ENCODE measurements around the gene TMEM132C. TPM values are rescaled to one million over a fixed set of nuclear protein-coding genes. Genes with fewer than 3 reads are reported as not detected.

The TMEM132C gene
- total RNA-seq, 2 donors from 2014 or later = not detected

DNA sequence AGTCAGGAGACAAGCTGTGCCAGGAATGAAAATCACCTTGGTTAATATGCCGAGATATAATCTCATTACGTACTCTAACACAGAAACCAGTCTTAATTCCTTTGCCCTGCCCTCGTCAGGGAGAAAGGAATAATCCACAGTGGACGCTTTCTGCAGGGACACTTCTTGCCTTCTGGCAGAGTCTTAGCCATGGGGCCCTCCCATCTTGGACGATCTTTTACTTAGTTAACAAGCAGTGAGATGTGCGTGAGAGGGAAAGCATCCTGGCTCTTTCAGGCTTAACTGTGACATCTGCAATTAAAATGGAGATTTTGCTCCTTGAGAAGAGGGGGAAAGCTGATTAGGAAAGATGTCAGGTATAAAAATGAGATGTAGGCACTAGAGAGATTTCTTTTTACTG is 246.4 kb downstream of the TMEM132C start:
- H3K27ac Mint-ChIP-seq = no peak overlapping the region
- H3K9me3 ChIP-seq (ENCODE audit: control insufficient read depth, low read length, poor library complexity, severe bottlenecking) = no peaks in the 10 kb centered on the region
- H3K4me3 Mint-ChIP-seq = no peak overlapping the region
- H3K27me3 Mint-ChIP-seq = no peaks in the 10 kb centered on the region
- no peaks in the 10 kb centered on the region for H3K36me3 Mint-ChIP-seq (ENCODE audit: low read depth)
- ATAC-seq (no peak), DNase-seq (no peak)
- no peaks in the 10 kb centered on the region for H3K4me1 Mint-ChIP-seq

DNA sequence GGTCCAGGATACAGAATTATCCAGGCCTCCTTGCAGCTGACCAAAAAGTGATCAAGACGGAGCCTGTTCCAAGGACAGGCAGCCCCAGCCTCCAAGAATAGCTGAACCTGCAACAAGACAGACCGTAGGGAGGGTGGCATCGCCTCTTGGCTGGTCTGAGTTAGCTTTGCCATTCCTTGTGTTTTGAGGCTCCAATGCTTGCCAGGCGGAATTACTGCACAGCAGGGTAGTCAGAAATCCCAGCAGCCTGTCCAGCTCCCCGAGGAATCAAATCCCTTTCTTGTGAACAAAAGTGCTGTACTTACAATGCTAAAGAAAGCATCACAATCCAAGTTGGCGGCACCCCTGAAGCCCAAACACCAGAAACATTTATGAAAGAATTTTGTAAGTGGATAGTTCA is 246.9 kb downstream of the TMEM132C start:
- Mint-ChIP-seq H3K27ac (no peak overlapping the region), H3K4me1 (no peaks in the 10 kb centered on the region), H3K27me3 (no peaks in the 10 kb centered on the region), H3K36me3 (ENCODE audit: low read depth) (no peaks in the 10 kb centered on the region), H3K4me3 (no peak overlapping the region)
- no peaks in the 10 kb centered on the region for H3K9me3 ChIP-seq (ENCODE audit: control insufficient read depth, low read length, poor library complexity, severe bottlenecking)
- no peak for DNase-seq
- ATAC-seq = no peak

DNA sequence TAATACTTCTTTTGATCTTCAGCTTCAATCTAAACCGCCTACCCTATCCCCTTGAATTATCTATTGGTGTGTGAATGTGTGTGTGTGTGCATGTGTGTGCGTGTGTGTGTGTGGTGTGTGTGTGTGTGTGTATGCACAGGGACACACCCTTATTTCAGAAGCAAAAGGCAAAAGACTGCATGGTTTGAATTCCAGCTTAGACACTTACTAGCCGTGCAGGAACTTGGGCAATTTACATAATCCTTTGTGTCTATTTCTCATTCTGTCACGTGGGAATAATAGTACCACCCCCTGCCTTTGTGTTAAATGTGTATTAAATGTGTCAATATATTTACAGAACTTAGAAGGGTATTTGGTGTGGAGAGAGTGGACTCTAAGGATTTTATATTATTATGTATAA is 251.7 kb downstream of the TMEM132C start:
- H3K9me3 ChIP-seq (ENCODE audit: control insufficient read depth, low read length, poor library complexity, severe bottlenecking) = no peaks in the 10 kb centered on the region
- Mint-ChIP-seq H3K4me1 (no peaks in the 10 kb centered on the region), H3K4me3 (no peak overlapping the region), H3K27me3 (no peaks in the 10 kb centered on the region), H3K36me3 (ENCODE audit: low read depth) (no peaks in the 10 kb centered on the region), H3K27ac (no peak overlapping the region)
- no peak for DNase-seq
- ATAC-seq = no peak

DNA sequence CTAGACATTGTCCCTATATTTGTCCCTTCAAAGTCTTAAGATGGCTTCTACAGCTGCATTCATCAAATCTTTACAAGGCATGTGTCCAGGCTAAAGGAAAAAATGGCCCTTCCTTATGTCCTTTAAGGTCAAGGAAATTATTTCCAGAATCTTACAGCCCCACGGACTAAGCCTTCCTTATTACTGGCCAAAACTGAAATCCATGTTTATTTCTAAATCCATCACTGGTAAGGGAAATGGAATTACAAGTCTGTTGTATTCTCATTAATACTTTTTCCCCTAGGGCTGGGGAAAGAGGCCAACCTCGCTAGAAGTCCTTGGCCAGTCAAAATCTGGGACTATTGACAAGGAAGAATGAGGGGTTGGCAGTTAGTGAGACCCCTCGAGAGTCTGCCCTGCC is 252.5 kb downstream of the TMEM132C start:
- ATAC-seq = no peak
- Mint-ChIP-seq H3K4me3 (no peak overlapping the region), H3K36me3 (ENCODE audit: low read depth) (no peaks in the 10 kb centered on the region), H3K27ac (no peak overlapping the region), H3K27me3 (no peaks in the 10 kb centered on the region), H3K4me1 (no peaks in the 10 kb centered on the region)
- H3K9me3 ChIP-seq (ENCODE audit: control insufficient read depth, low read length, poor library complexity, severe bottlenecking) = no peaks in the 10 kb centered on the region
- DNase-seq = no peak

DNA sequence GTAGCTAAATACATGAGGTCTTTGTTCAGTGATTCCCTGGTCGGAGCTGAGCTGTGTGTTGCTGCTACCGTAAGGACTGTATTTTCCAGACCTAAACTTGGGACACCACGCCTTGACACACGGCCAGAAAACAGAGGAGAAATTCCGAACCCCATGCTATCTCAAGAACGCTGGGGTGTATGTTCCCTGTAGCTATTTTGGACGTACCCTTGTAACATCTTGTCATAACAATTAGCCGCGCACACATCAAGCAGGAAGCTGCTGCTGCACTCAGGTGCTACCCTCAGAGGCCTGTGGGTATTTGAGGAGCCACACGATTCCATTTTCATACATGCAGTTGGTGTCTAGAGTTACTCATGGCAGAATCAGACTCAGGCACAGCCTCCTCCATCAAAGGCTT is 255.0 kb downstream of the TMEM132C start:
- Mint-ChIP-seq H3K36me3 (ENCODE audit: low read depth) (no peaks in the 10 kb centered on the region), H3K4me1 (no peaks in the 10 kb centered on the region), H3K4me3 (no peak overlapping the region), H3K27me3 (no peaks in the 10 kb centered on the region), H3K27ac (no peak overlapping the region)
- no peaks in the 10 kb centered on the region for H3K9me3 ChIP-seq (ENCODE audit: control insufficient read depth, low read length, poor library complexity, severe bottlenecking)
- DNase-seq (no peak), ATAC-seq (no peak)

DNA sequence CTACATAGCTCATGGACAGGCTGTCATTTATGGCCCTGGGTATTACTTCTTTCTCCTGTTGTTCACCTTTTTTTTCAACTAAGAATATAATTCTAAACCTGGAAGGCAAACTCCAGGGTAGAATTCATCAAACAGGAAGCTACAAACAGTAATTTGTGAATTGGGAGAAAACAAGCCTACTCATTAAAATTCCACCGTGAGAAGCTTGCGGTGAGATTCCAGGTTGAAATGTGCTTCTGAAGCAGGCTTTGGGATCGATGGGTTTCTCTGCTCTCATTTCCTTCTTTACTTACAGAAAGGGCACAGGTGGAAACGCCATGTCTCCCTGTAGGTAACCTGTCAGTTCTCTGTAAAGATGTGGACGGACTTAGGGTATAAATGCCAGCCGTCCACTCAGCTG is 257.5 kb downstream of the TMEM132C start:
- no peak overlapping the region for H3K27ac Mint-ChIP-seq
- no peaks in the 10 kb centered on the region for H3K27me3 Mint-ChIP-seq
- no peaks in the 10 kb centered on the region for H3K9me3 ChIP-seq (ENCODE audit: control insufficient read depth, low read length, poor library complexity, severe bottlenecking)
- DNase-seq (no peak), ATAC-seq (no peak)
- H3K36me3 Mint-ChIP-seq (ENCODE audit: low read depth) = no peaks in the 10 kb centered on the region
- no peaks in the 10 kb centered on the region for H3K4me1 Mint-ChIP-seq
- H3K4me3 Mint-ChIP-seq = no peak overlapping the region

DNA sequence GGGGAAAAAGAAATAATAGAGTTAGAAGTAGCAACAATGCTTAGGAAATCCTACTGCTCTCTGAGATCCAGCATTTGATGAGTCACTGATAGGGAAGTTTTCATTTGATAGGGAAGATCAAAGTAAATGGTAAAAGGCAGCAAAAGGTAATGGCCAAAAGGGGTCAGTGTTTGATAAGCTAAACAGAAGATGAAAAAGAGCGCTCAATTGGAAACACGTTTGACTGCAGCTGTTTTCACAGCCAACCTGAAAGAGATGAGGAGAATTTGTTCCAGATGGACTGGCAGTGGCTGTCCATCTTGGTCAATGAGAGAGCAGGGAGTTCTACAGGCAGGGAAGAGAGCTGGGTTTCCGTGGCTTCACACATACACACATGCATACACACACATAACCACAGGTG is 264.2 kb downstream of the TMEM132C start:
- ATAC-seq = no peak

DNA sequence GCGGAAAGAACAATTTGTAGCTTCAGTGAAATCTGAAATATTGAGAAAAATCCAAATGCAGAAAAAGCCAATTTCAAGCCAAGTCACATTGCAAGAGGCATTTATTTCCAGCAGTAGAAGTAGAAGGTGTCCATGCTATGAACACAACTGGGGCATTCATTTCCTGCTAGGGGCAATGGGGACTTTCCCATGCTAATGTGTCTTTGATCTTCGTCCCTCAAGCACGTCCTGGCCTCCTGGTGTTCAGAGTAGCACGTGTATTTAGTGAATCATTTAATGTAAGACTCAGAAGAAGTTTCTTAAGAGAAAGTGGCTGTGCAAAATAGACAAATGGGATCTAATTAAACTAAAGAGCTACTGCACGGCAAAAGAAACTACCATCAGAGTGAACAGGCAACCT is 267.9 kb downstream of the TMEM132C start:
- H3K9me3 ChIP-seq (ENCODE audit: control insufficient read depth, low read length, poor library complexity, severe bottlenecking) = no peaks in the 10 kb centered on the region
- Mint-ChIP-seq H3K27ac (no peak overlapping the region), H3K4me3 (no peak overlapping the region), H3K4me1 (no peaks in the 10 kb centered on the region), H3K27me3 (no peaks in the 10 kb centered on the region), H3K36me3 (ENCODE audit: low read depth) (no peaks in the 10 kb centered on the region)
- no peak for DNase-seq
- no peak for ATAC-seq

More for the DNA sequence above, 264.2 kb downstream of the TMEM132C start:
- no peaks in the 10 kb centered on the region for H3K9me3 ChIP-seq (ENCODE audit: control insufficient read depth, low read length, poor library complexity, severe bottlenecking)
- Mint-ChIP-seq H3K4me3 (no peak overlapping the region), H3K27ac (no peak overlapping the region), H3K27me3 (no peaks in the 10 kb centered on the region), H3K36me3 (ENCODE audit: low read depth) (no peaks in the 10 kb centered on the region), H3K4me1 (no peaks in the 10 kb centered on the region)
- DNase-seq = no peak

DNA sequence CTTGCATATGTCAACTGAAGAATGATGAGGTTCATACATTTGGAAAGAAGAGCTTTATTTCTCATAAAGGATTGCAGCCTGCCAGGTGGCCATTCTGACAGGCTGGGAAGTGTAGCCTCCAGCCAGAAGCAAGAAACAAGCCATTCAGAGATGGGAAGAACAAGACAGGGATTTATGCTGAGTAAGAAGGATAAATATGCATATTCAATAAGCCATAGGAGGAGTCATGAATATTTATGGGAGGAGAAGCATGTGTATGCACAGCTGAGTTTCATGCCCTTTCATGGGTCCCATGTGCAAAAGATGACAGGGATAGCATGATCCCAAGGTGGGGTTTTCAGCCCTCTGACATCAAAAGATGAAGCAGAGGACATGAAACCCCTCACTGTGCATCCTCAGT is 269.8 kb downstream of the TMEM132C start:
- H3K27me3 Mint-ChIP-seq = no peaks in the 10 kb centered on the region
- H3K4me1 Mint-ChIP-seq = no peaks in the 10 kb centered on the region
- H3K27ac Mint-ChIP-seq = no peak overlapping the region
- no peaks in the 10 kb centered on the region for H3K9me3 ChIP-seq (ENCODE audit: control insufficient read depth, low read length, poor library complexity, severe bottlenecking)
- DNase-seq (no peak), ATAC-seq (no peak)
- H3K4me3 Mint-ChIP-seq = no peak overlapping the region
- no peaks in the 10 kb centered on the region for H3K36me3 Mint-ChIP-seq (ENCODE audit: low read depth)

DNA sequence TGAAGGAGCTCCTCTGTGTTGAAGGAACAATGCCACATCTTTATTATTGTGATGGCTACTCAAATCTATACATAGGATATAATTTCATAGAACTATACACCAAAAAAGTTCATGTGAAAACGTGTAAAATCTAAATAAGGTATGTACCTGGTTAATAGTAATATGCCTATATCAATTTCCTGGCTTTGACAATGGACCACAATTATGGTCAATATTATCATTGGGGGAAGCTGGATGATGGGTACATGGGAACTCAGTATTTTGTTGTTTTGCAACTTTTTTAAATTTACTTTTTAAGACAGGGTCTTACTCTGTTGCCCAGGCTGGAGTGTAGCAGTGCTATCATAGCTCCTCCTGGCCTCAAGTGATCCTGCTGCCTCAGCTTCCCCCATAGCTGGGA is 270.7 kb downstream of the TMEM132C start:
- Mint-ChIP-seq H3K27ac (no peak overlapping the region), H3K27me3 (no peaks in the 10 kb centered on the region), H3K4me1 (no peaks in the 10 kb centered on the region), H3K36me3 (ENCODE audit: low read depth) (no peaks in the 10 kb centered on the region), H3K4me3 (no peak overlapping the region)
- no peaks in the 10 kb centered on the region for H3K9me3 ChIP-seq (ENCODE audit: control insufficient read depth, low read length, poor library complexity, severe bottlenecking)
- no peak for ATAC-seq
- DNase-seq = no peak

DNA sequence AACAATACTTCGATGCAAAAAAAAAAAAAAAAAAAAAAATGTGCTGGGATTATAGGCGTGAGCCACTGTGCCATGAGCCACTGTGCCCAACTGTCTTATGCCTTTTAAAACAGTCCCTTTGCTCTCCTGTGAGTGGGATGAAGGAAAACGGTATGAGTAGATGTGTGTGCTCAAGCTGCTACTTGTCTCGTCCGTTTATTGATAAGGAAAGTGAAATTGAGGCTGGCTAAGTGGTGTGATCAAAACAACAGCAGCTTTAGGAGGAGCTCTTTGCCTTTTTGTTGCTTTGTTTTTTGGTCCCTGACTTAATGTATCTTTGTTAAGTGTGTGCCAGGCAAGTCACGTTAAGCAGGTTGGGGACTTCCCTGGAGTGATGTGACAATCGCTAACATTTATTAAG is 275.9 kb downstream of the TMEM132C start:
- H3K9me3 ChIP-seq (ENCODE audit: control insufficient read depth, low read length, poor library complexity, severe bottlenecking) = no peaks in the 10 kb centered on the region
- H3K27ac Mint-ChIP-seq = no peak overlapping the region
- no peak overlapping the region for H3K4me3 Mint-ChIP-seq
- DNase-seq (no peak), ATAC-seq (no peak)
- H3K36me3 Mint-ChIP-seq (ENCODE audit: low read depth) = no peaks in the 10 kb centered on the region
- H3K4me1 Mint-ChIP-seq = no peaks in the 10 kb centered on the region
- no peaks in the 10 kb centered on the region for H3K27me3 Mint-ChIP-seq

DNA sequence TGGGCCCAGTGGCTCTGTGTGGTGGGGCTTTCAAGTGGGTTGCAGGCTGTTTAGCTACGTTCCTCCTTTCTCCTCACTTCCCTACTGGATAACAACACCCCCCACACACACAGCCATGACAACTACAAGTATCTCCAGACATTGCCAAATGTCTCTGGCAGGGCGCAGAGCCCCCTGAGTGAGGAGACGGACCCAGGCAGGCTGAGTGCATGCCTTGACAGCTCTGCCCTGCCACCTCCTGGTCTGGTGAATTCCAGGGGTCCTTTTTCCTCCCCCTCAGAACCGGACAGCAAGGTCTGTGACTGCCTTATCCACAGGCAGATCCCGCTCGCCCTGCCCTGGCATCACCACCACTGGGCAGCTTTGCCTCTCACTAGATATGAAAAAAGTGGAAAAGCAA is 276.5 kb downstream of the TMEM132C start:
- H3K9me3 ChIP-seq (ENCODE audit: control insufficient read depth, low read length, poor library complexity, severe bottlenecking) = no peaks in the 10 kb centered on the region
- ATAC-seq (no peak), DNase-seq (no peak)
- no peak overlapping the region for H3K27ac Mint-ChIP-seq
- no peaks in the 10 kb centered on the region for H3K27me3 Mint-ChIP-seq
- no peaks in the 10 kb centered on the region for H3K4me1 Mint-ChIP-seq
- H3K4me3 Mint-ChIP-seq = peak overlapping the region; percentile 28
- no peaks in the 10 kb centered on the region for H3K36me3 Mint-ChIP-seq (ENCODE audit: low read depth)

DNA sequence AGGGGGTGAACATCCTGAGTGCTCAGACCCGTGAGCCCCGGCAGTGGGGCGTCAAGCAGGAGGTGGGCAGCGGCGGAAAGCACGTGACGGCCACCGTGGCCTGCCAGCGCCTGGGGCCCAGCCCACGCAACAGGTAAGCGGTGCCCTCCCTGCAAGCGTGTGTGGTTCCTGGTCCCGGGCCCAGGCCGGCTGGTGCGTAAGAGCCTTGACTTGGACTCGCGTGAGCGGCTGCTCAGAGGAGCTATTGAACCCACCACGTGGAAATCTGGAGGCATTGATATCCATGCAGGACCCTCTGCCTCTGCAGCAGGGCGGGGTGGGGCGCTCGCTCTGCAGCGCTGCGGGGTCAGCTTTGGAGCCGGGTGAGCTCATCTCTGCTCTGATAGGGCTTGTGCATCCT is 277.0 kb downstream of the TMEM132C start:
- ATAC-seq (no peak), DNase-seq (no peak)
- no peaks in the 10 kb centered on the region for H3K4me1 Mint-ChIP-seq
- H3K9me3 ChIP-seq (ENCODE audit: control insufficient read depth, low read length, poor library complexity, severe bottlenecking) = no peaks in the 10 kb centered on the region
- no peak overlapping the region for H3K27ac Mint-ChIP-seq
- H3K36me3 Mint-ChIP-seq (ENCODE audit: low read depth) = no peaks in the 10 kb centered on the region
- H3K27me3 Mint-ChIP-seq = no peaks in the 10 kb centered on the region
- no peak overlapping the region for H3K4me3 Mint-ChIP-seq

DNA sequence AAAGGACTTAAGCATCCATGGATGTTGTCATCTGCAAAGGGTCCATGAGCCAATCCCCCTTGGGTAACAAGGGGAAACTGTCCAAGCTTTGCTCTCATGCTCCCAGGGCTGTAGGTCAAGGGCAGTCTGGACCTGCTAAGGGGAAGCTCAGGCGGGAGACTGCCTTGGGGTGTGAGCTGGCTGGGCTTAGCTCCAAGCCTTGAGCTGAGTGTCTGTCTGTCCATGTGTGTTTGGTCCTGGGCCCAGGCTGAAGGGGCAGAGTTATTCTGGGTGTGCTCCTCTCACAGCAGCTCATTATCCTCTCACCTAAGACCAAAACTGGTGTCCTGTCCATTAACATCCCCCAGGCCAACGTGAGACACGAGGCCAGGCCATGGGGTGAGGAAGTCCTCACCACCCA is 282.0 kb downstream of the TMEM132C start:
- no peak overlapping the region for H3K27ac Mint-ChIP-seq
- no peaks in the 10 kb centered on the region for H3K9me3 ChIP-seq (ENCODE audit: control insufficient read depth, low read length, poor library complexity, severe bottlenecking)
- no peak overlapping the region for H3K4me3 Mint-ChIP-seq
- DNase-seq (no peak), ATAC-seq (no peak)
- no peaks in the 10 kb centered on the region for H3K36me3 Mint-ChIP-seq (ENCODE audit: low read depth)
- no peaks in the 10 kb centered on the region for H3K4me1 Mint-ChIP-seq
- no peaks in the 10 kb centered on the region for H3K27me3 Mint-ChIP-seq

All from T-helper 17 cell (primary cell).